Right ventricle myocardium superior (tissue), 1 donor: ENCODE results near the gene S1PR1. TPM values are rescaled to one million over a fixed set of nuclear protein-coding genes. Genes with fewer than 3 reads are reported as not detected.
"Not testable (repeated sequence)": the region's sequence is repeated elsewhere in the genome, so short reads cannot be mapped to it uniquely, and the experiment has no call there.

Experiments used
- ATAC-seq: fragments of 200-7000 bp; cut with Tn5 transposase; one replicate; pipeline ENCODE4 v1.9.1; 2020; ENCODE audit warnings: mild to moderate bottlenecking; ENCODE audit not compliant: poor library complexity
- DNase-seq: peaks from one replicate; pipeline ENCODE4 v3.0.0-alpha.2; 2020
- intact Hi-C: fragments of 100-400 bp; cut with DNase I; formaldehyde crosslinking; loops from one replicate; pipeline ENCODE4 v1.11.2; 2022
- long read RNA-seq: library from polyadenylated mRNA; unstranded; transcript quantifications from one replicate; pipeline ENCODE4 v2.0.0, GENCODE V29; 2021
- total RNA-seq: library from RNA; stranded (reverse); fragmentation: NEBNext Ultra II Directional; extraction: Animal tissue kit (Norgen Biotek cat#: 25700); gene quantifications from one replicate; pipeline ENCODE4 v1.2.1, GENCODE V29; 2021
- donor health status: DM: no; HTN: yes; CAD: no; lungs with severe emphysema.

S1PR1 gene
- total RNA-seq: 50.9 TPM
- long read RNA-seq, transcript S1PR1-203 (2 exons, 825 nt): minor isoform, 15 of 209 reads
- long read RNA-seq, transcript S1PR1-201 (2 exons, 2,909 nt): major isoform, 169 of 209 reads
- long read RNA-seq, partial matches to known transcripts: 22 of 209 reads
- long read RNA-seq, other reads (novel, unspliced or antisense): 2 of 209 reads

DNA sequence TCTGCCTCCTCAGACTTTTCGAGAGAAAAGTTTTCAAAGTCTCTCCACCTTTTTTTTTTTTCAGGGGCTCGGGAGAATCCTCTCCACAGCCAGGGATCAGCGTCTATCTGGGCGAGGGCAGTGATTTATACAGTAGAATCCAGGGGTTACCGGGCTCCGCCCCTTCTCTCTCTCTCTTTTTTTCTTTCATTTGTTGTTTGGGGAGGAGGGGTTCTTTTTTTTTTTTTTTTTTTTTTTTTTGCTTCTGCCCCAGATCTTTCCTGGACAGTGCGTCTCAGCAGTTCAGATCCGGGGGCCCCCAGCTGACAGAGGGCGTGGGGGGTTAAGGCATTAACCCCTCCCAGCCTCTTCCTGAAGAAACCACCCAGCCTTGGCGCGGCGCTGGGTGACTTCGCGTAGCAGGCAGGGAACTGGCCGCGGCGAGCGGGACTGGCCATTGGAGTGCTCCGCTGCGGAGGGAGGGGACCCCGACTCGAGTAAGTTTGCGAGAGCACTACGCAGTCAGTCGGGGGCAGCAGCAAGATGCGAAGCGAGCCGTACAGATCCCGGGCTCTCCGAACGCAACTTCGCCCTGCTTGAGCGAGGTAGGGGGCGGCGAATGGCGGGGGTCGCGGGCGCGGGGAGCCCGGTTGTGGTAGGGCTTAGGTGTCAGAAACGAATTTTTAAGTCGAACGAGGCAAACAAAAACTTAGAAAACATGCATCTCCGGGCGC, at the start of gene S1PR1:
S1PR1 (plus strand) TSS at position 504 of the 713 bp plus-strand sequence. CDS start 1,966 bp downstream, outside the sequence.
- peak; percentile 91 for DNase-seq
- ATAC-seq: peak; percentile 72
- intact Hi-C loops: loop anchor here (5.0 to 10.0 kb wide), 3 partner anchors 52 to 209 kb away; partner anchors contain the start of gene DPH5

DNA sequence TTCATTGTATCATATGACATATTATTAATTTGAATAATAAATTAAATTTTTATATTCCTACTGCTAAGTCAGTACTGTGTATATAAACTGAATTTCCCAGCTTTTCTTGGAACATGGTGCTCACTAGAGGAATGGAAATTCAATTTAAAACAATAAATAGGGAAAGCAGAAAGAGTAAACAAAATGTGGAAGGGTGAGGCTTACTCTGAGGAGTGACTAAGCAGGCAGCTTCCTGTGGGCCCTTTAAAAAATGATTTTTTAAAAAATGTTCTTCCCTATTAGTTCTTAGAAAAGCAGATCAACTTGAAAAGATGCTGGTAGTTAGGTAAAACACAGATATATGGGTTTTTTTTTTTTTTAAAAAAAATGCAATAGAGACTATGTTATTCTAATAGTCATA, 49.5 kb upstream of the S1PR1 start:
- no peak for ATAC-seq
- DNase-seq: no peak
- intact Hi-C loops: loop anchor here (10.0 kb wide), 1 partner anchor 48 kb away; the partner anchor contains the start of gene S1PR1

DNA sequence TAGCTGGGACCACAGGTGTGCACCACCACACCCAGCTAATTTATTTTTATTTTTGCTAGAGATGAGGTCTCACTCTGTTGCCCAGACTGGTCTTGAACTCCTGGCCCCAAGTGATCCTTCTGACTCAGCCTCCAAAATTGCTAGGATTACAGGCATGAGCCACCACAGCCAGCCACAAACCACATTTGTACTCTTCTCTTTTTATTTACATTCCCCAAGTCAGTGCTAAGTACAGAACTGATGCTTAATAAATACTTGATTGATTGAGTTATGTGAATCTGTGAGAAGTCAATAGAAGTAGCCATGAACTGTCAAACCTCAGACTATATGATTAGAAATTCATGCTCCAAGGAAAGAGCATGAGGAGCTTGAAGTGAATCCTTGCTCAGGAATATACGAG, 48.5 kb upstream of the S1PR1 start:
- intact Hi-C loops: loop anchor here (10.0 kb wide), 1 partner anchor 46 kb away; the partner anchor contains the start of gene S1PR1
- ATAC-seq (no peak), DNase-seq (no peak)

DNA sequence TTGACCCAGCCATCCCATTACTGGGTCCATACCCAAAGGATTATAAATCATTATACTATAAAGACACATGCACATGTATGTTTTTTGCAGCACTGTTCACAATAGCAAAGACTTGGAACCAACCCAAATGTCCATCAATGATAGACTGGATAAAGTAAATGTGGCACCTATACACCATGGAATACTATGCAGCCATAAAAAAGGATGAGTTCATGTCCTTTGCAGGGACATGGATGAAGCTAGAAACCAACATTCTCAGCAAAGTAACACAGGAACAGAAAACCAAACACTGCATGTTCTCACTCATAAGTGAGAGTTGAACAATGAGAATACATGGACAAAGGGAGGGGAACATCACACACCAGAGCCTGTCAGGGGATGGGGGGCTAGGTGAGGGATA, 47.9 kb upstream of the S1PR1 start:
- intact Hi-C loops: loop anchor here (10.0 kb wide), 1 partner anchor 46 kb away; the partner anchor contains the start of gene S1PR1
- DNase-seq, ATAC-seq: not testable (repeated sequence)

DNA sequence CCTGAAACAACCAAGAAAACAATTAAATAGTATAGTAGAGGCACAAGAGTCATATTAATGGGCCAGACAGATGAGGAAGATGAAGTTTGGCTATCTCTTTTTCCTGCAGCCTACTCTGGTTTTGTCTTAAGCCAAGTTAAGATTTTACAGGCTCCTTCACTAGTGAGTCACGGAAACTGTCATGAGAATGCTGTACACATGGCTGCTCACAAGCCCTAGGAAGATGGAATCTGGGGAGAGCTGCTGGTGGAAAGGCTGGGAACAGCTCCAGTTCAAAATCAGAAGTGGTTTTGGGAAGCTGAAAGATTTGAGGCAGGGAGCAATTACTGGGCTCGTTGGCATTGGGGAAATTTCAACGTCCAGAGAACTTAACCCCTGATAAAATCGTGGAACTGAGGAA, 46.4 kb upstream of the S1PR1 start:
- peak; percentile 63 for ATAC-seq
- intact Hi-C loops: no loop called here
- no peak for DNase-seq

DNA sequence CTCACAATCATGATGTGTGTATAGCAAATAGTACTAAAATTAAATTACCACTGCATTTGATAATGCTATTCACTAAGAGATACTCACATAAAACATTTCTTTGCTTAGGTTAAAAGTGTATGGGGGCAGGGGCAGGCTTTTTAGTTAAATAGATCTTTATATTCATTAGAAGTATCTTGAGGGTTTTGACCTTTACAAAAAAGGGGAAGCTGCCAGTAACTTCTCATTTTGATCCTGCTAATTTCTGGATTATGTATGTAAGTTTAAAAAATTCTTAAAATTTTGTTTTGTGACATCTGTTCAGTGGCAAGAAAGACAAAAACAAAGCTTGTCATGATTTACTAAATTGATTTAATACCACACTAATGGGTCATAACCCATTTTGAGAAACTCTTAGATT, 45.8 kb upstream of the S1PR1 start:
- intact Hi-C loops: no loop called here
- ATAC-seq: no peak
- no peak for DNase-seq

DNA sequence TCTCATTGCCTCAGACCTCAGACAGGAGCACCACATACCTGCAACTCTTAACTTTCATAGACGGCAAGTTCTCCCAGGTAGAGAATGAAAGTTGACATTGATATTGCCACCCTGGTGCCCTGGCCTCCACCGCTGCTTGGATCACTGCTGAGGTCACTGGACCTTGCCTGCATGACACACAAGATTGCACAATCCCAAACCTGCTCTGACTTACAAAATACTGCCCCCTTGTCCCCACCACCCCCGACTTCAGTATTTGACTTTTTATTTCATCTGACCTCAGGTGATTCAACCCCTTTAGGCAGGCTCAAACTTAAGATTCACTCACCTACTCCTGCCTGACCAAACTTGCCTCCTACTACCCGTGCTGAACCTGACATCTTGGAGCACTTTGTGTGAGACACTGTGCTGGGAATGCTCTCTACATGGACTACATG, 43.1 kb upstream of the S1PR1 start:
- ATAC-seq (peak; percentile 49), DNase-seq (no peak)
- intact Hi-C loops: no loop called here

DNA sequence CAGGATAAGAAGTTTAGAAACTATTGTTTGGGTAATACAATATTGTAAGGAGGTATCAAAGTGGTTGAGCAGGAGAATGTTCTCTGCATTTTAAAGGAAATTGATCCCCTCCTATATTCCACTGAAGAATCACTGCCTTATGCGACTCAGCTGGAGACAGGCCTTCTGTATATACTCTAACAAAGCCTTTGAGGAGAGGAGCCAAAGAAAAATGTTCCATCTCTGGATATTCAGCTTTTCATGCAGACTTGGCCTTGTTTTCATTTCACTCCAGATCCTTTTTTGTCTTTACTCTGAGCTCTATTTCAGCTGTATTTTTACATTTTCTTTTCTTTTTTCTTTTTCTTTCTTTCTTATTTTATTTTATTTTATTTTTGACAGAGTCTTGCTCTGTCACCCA, 42.1 kb upstream of the S1PR1 start:
- intact Hi-C loops: no loop called here
- DNase-seq: no peak
- no peak for ATAC-seq

DNA sequence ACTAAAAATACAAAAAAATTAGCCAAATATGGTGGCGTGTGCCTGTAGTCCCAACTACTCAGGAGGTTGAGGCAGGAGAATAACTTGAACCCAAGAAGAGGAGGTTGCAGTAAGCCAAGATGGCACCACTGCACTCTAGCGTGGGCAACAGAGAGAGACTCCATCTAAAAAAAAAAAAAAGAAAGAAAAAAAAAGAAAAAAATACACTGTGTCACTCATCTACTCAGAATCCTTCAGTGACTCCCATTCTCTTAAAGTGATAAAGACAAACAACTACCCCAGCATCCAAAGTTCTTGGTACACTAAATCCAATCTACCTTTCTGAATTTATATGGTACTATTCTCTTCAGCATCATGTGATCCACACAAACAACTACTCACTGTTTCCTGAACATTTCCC, 40.2 kb upstream of the S1PR1 start:
- DNase-seq: no peak
- no peak for ATAC-seq
- intact Hi-C loops: no loop called here

DNA sequence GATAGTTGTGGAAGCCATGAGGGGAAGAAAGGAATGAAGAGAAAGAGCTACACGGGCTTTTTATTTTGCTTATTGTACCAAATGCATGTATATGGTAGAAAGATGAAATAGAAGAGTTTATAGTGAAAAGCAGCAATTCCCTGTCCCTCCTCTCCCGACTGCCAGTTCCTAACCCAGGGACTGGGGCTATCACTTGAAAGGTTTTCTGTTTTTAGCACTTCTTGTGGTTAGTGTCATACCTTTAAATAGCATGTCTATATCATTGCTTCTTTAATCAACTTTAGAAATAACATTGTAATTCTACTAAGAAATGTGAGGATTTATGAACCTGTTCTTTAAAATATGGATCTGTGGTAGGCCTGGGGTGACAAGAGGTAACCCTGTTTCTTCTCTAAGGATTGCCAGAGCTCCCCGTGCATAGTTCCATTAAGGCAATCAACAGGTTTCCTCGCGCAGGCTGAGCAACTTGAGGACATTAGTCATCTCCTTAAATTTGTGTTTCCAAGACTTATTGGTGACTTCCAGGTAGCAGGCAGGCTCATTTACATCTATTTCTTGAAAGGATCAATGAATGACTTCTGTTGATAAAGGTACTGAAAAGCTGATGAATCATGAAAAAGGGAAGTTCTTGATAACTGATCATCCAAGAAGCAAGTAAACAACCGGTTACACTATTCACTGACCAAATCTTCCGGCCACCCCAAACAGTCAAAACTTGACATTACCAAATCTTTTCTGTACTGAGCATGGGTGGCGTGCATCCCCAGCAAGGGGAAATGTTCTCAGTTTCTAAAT, 37.8 kb upstream of the S1PR1 start:
- intact Hi-C loops: no loop called here
- DNase-seq (no peak), ATAC-seq (no peak)

DNA sequence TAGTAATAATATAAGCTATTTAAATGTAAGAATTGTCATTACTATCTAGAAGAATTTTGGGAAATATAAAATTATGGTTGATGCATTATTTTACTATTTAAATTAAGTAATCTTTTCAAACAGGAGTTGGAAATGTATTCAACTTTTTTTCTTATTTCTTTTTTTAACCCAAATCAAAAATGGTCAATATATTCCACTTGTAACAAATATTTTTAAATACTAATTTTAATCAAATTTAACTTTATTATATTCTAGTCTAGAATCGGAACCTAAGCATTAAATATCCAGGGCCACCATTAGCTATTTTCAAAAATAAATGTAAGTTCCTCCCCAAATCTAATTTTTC, 37.2 kb upstream of the S1PR1 start:
- DNase-seq (no peak), ATAC-seq (no peak)
- intact Hi-C loops: no loop called here

DNA sequence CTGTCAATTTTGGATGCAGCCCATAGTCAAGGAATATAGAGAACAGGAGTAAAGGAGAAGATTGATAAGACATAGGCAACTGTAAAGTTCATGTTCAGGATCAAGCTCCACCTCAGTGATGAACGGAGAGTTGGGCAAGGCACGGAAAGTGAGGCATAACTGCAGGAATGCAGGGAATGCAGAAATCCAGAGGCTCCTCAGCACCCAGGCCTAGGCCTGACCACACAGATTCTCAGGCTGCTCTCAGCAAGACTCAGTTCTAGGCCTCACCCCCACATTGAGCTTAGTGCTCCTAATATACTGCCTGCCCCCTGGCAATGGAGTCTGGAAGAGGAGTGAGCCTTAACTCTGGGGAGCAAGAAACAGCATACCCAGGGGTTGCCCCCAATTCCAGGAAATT, 36.3 kb upstream of the S1PR1 start:
- DNase-seq (no peak), ATAC-seq (no peak)
- intact Hi-C loops: no loop called here

DNA sequence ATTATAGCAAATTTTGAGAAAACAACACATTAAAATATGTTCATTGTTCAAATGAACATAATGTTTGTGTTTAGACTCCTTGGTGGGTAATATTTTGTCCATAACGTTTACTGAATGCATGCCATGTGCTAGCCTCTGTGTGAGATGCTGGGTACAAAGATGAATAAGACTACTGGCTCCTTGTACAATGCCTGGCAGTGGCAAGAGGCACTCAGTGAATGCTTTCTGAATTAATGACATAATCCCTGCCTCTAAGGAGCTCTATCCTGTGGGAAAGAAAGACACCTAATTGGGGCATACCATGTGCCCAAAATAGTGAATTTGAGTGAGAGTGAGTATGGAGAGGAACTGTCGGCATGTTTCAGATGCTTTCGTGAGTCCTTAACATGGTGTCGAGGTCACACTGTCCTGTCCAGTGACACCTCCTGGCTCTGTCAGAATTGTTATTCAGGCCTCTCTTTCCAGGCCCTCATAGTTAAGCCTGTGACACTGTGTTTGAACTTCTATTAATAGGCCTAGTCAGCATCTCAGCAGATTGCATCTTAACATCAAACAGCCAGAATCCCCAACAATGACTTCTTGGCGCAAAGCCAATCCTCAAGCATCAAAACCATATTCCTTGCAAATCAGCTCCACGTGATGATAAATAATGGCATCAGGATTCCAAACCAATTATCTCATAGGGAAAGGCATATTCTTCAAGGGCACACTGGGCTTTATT, 32.8 kb upstream of the S1PR1 start:
- ATAC-seq (peak; percentile 97), DNase-seq (no peak)
- intact Hi-C loops: no loop called here

DNA sequence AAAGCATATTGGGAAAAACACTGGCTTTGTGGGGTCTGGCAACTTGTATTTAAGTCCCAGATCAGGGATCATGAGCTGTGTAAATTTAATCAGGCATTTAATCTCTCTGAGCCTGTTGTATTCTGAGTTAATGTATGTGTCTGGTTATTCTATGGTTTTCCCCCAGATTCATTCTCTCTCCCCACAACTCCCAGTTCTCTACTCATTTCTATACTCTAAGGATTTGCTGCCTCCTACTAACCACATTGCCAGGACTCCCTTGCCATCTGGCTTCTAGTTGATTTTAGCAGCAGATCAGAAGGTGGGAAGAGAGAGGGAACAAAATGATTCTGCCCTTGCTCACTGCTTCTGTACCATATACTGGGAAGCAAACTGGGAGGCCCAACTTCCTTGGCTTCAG, 31.4 kb upstream of the S1PR1 start:
- no peak for DNase-seq
- no peak for ATAC-seq
- intact Hi-C loops: no loop called here

DNA sequence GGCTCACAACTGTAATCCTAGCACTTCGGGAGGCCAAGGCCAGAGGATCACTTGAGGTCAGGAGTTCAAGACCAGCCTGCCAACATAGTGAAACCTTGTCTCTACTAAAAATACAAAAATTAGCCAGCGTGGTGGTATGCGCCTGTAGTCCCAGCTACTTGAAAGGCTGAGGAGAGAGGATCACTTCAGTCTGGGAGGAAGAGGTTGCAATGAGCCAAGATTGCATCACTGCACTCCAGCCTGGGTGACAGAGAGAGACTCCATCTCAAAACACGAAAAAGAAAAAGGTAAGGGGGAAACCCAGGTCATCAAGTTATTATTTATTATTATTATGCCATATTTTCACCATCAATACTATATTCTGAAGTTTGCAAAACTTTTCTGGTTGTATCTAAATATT, 30.7 kb upstream of the S1PR1 start:
- ATAC-seq, DNase-seq, intact Hi-C loops: not testable (repeated sequence)

DNA sequence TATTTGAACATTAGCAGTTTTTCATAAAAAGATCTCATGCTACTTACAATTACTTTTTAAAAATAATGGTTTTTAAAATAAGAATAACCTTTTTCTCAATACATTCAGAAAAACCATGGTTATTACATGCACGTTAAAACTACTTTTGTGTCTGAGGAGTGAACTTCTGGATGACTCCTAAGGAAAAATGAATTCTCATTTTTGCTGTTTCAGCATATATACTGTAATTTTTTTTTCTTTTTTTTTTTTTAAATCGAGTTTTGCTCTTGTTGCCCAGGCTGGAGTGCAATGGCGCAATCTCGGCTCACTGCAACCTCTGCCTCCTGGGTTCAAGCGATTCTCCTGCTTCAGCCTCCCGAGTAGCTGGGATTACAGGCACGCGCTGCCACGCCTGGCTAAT, 29.5 kb upstream of the S1PR1 start:
- intact Hi-C loops, DNase-seq, ATAC-seq: not testable (repeated sequence)

DNA sequence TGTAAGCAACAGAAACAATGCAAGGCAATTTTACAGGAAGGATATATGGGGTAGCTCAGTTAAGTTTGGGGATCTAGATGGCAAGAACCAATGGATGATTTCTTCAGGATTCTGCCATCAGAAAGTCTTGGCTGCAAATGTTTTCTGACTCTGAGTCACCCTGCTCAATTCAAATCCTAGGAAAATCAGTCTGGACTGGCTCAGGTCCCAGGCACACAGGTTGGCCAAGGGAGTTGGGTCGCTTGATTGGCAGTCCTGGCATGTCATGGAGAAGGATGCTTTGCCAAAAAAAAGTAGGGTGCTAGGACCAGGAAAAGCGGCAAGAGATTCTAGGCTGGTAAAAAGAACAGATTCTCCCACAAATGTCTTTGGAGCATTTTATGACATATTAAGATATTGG, 28.9 kb upstream of the S1PR1 start:
- ATAC-seq (no peak), DNase-seq (no peak)
- intact Hi-C loops: no loop called here

DNA sequence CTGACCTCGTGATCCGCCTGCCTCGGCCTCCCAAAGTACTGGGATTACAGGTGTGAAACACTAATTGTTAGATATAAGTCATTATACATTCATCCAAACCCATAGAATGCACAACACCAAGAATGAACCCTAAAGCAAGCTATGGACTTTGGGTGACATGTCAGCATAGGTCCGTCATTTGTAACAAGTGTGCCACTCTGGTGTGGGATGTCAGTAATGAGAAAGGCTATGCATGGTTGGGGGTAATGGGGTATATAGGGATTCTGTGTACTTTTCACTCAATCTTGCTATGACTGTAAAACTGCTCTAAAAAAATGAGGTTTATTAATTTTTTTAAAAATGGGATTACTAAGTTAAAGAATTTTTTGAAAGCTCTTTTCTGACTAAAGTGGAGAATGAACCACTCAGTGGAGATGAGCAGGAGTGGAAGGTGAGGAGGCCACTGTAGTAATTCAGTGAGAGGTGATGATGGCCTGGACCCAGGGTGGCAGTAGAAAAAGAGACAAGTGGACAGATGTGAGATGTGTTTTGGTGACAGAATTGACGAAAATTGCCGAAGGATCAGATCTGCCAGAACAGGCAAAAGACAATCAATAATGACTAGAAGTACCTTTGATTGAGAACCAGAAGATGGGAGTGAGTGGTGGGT, 21.3 kb upstream of the S1PR1 start:
- intact Hi-C loops: no loop called here
- ATAC-seq: no peak
- no peak for DNase-seq

DNA sequence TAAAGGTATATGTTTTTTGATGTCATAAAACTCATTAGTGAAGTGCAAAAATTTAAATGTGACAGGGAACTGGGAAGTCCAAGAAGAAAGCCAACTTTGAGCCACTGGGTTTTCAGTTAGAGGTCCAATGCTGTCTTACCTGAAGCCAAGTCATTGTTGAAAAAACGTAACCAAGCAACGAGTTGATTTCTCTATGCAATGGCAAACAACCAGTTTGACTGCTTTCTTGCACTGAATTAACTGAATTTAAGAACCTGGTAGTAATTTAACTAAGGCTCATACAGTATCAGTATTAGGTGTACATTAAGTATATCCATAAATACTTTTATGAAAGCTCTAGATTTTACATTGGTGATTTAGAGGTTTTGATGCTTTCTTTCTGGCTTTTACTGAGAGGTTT, 20.2 kb upstream of the S1PR1 start:
- intact Hi-C loops: no loop called here
- ATAC-seq (no peak), DNase-seq (no peak)
